AG04450 (cell line): Measurements from ENCODE around the gene MYO1D. TPM values are rescaled to one million over a fixed set of nuclear protein-coding genes. Genes with fewer than 3 reads are reported as not detected.

Experiments
- CTCF ChIA-PET: fragments of 300-600, 350-600 bp; formaldehyde crosslinking; extraction: SDS; loops from one replicate; lab custom pipeline; 2022; ENCODE audit warnings: antibody characterized with exemption, inconsistent platforms; lab: Charles Lee
- POLR2A ChIA-PET: fragments of 350-600 bp; formaldehyde crosslinking; extraction: SDS; loops from one replicate; lab custom pipeline; 2021; ENCODE audit warnings: antibody characterized with exemption, inconsistent platforms; lab: Yijun Ruan, JAX
- DNase-seq: peaks from one replicate; pipeline ENCODE4 v3.0.0-alpha.2; 2011; ENCODE audit warnings: low read depth, low spot score
- H3K27ac ChIP-seq: one replicate; pipeline ENCODE4 v1.5.1; 2012; ENCODE audit warnings: low read depth, low read length, control low read depth
- H3K27me3 ChIP-seq: one replicate; pipeline ENCODE4 v1.6.0; 2012; ENCODE audit warnings: low read length; ENCODE audit not compliant: control insufficient read depth, insufficient read depth
- H3K4me3 ChIP-seq: 2 replicates; pipeline ENCODE4 v1.5.1; 2011; ENCODE audit warnings: mild to moderate bottlenecking, low read depth, low read length, control low read depth
- H3K9me3 ChIP-seq: 2 replicates; pipeline ENCODE4 v1.5.1; 2012; ENCODE audit warnings: low read length; ENCODE audit not compliant: control insufficient read depth, insufficient read depth
- CTCF ChIP-seq: IDR thresholded peaks from 2 replicates; pipeline ENCODE4 v1.5.1; 2011; ENCODE audit warnings: low read depth, low read length, control low read depth, inconsistent platforms
- polyA plus RNA-seq: library from polyadenylated mRNA; depleted of rRNA; stranded (reverse); fragments of >200 nt; gene quantifications from 2 replicates; pipeline ENCODE4 v1.2.3, GENCODE V29; 2011

The MYO1D gene
- polyA plus RNA-seq, 1 experiment = 1.1 TPM

GRCh38 chr17:32493976-32494513 is 382.9 kb downstream of the MYO1D start:
- H3K4me3 ChIP-seq = no peak overlapping the region
- ChIA-PET CTCF (no interaction called here), POLR2A (no interaction called here)
- peaks cover 6% of the 10 kb centered on the region for H3K27me3 ChIP-seq
- H3K9me3 ChIP-seq = no peaks in the 10 kb centered on the region; the same call in 1 of the 2 replicates
- H3K27ac ChIP-seq = no peak overlapping the region
- DNase-seq = no peak
- no peak for TF ChIP-seq CTCF

- ChIA-PET POLR2A (no interaction called here), CTCF (no interaction called here)
- Histone ChIP-seq H3K9me3 (no peaks in the 10 kb centered on the region; the same call in 1 of the 2 replicates), H3K27ac (no peak overlapping the region), H3K4me3 (no peak overlapping the region), H3K27me3 (peaks cover 6% of the 10 kb centered on the region)
- TF ChIP-seq CTCF = no peak
- no peak for DNase-seq
Observed at GRCh38 chr17:32493571-32493970, 383.4 kb downstream of the MYO1D start.

- no peak for TF ChIP-seq CTCF
- peaks cover 4% of the 10 kb centered on the region for H3K27me3 ChIP-seq
- POLR2A ChIA-PET = no interaction called here
- DNase-seq = no peak
- no peak overlapping the region for H3K4me3 ChIP-seq
- CTCF ChIA-PET = no interaction called here
- no peaks in the 10 kb centered on the region; the same call in 1 of the 2 replicates for H3K9me3 ChIP-seq
- no peak overlapping the region for H3K27ac ChIP-seq
Observed at GRCh38 chr17:32492648-32493289, 384.2 kb downstream of the MYO1D start.

GRCh38 chr17:32492264-32492589 is 384.7 kb downstream of the MYO1D start:
- DNase-seq = no peak
- H3K9me3 ChIP-seq = no peaks in the 10 kb centered on the region; the same call in 1 of the 2 replicates
- H3K4me3 ChIP-seq = no peak overlapping the region
- POLR2A ChIA-PET = no interaction called here
- CTCF ChIA-PET = no interaction called here
- no peak overlapping the region for H3K27ac ChIP-seq
- no peak for TF ChIP-seq CTCF
- H3K27me3 ChIP-seq = no peaks in the 10 kb centered on the region
